Spleen (tissue), 11 donors: ENCODE data around the gene XYLT1. TPM values are rescaled to one million over a fixed set of nuclear protein-coding genes. Genes with fewer than 3 reads are reported as not detected.

Experiments
- DNase-seq: peaks from one replicate; pipeline ENCODE4 v3.0.0-alpha.2; 2020
- H3K27ac ChIP-seq, 8 donors: fragments of 200-600 bp; sonication (generic) in 7 of 8; 1 replicate in 4 of 8; 2 replicates in 4 of 8; pipeline versions ENCODE4 v1.5.0 to v1.8.0; 2016 to 2021; ENCODE audit warnings: inconsistent platforms in 4 of 8, mild to moderate bottlenecking in 4 of 8, moderate library complexity in 1 of 8
- H3K27me3 ChIP-seq, 7 donors: fragments of 200-600 bp; sonication (generic) in 6 of 7; replicated peaks in 1 of 7; 1 replicate in 4 of 7; 2 replicates in 3 of 7; pipeline versions ENCODE4 v1.5.0 to v1.8.0; 2016 to 2021; ENCODE audit warnings: inconsistent platforms in 3 of 7, mild to moderate bottlenecking in 1 of 7
- H3K36me3 ChIP-seq, 6 donors: fragments of 200-600 bp; sonication (generic) in 5 of 6; 1 replicate in 4 of 6; 2 replicates in 2 of 6; pipeline versions ENCODE4 v1.5.0 to v1.8.0; 2016 to 2021; ENCODE audit warnings: inconsistent platforms in 2 of 6
- H3K4me1 ChIP-seq, 6 donors: fragments of 200-600 bp; sonication (generic) in 5 of 6; 1 replicate in 3 of 6; 2 replicates in 3 of 6; pipeline versions ENCODE4 v1.5.0 to v1.8.0; 2016 to 2021; ENCODE audit warnings: inconsistent platforms in 3 of 6
- H3K4me3 ChIP-seq, 8 donors: fragments of 200-600 bp; sonication (generic) in 7 of 8; 1 replicate in 4 of 8; 2 replicates in 4 of 8; pipeline versions ENCODE4 v1.5.0 to v1.8.0; 2016 to 2021; ENCODE audit warnings: inconsistent platforms in 4 of 8, mild to moderate bottlenecking in 4 of 8, moderate library complexity in 2 of 8
- H3K9me3 ChIP-seq, 8 donors: fragments of 200-600 bp; sonication (generic) in 7 of 8; 1 replicate in 4 of 8; 2 replicates in 4 of 8; pipeline versions ENCODE4 v1.5.0 to v1.8.0; 2016 to 2021; ENCODE audit warnings: inconsistent platforms in 4 of 8
- CTCF ChIP-seq, 11 experiments: fragments of 200-600 bp in 7 of 11; fragments of 450-650 bp in 4 of 11; sonication (generic) in 4 of 11; IDR thresholded peaks in 8 of 11; conservative IDR thresholded peaks in 3 of 11; 1 replicate in 7 of 11; 2 replicates in 4 of 11; pipeline versions ENCODE4 v1.4.0 to v1.8.0; 2016 to 2021; ENCODE audit warnings: antibody characterized with exemption in 11 of 11, inconsistent platforms in 4 of 11, mild to moderate bottlenecking in 1 of 11
- POLR2A ChIP-seq, 3 donors: fragments of 450-650 bp; IDR thresholded peaks; one replicate each; pipeline ENCODE4 v1.5.1; 2017; ENCODE audit warnings: antibody characterized with exemption in 3 of 3, mild to moderate bottlenecking in 1 of 3
- POLR2AphosphoS5 ChIP-seq, 3 donors: sonication (generic); formaldehyde crosslinking; IDR thresholded peaks; one replicate each; pipeline ENCODE4 v1.5.1; 2017; ENCODE audit warnings: antibody characterized with exemption in 3 of 3
- WGBS, 5 donors: extraction: QIAGEN DNeasy Blood & Tissue Kit in 3 of 5; methylation state at CpG; one replicate each; pipeline versions ENCODE4 v1.1.5 to v1.1.7; 2013 to 2018; 5-methylcytosine and 5-hydroxymethylcytosine counted together
- intact Hi-C: fragments of 100-400 bp; cut with DNase I; formaldehyde crosslinking; loops from one replicate; pipeline ENCODE4 v1.15.0; 2023; ENCODE audit warnings: low total_unique reads
- polyA plus RNA-seq, 3 donors: library from polyadenylated mRNA; stranded (reverse); fragments of 200-250 nt; gene quantifications; one replicate each; pipeline ENCODE4 v1.2.1, GENCODE V29; 2013
- total RNA-seq, 7 donors: library from RNA; depleted of rRNA in 3 of 7; stranded (reverse); fragments of >200 nt in 3 of 7; fragmentation: NEBNext Ultra II Directional in 4 of 7; extraction: Animal tissue kit (Norgen Biotek cat#: 25700) in 4 of 7; gene quantifications; one replicate each; pipeline versions ENCODE4 v1.1.0 to v1.2.1, GENCODE V29; 2016 to 2021
- donor health status: healthy with polysubstance abuse.
- donor health status: DM: no; HTN: no; CAD: no; lungs with moderate emphysema.
- donor health status: DM: no; HTN: no; CAD: no.
- donor health status: Bipolar disorder and iron deficiency.
- donor health status: healthy.
- donor health status: DM: no; HTN: no; CAD: no.
- donor health status: DM: yes; HTN: yes; CAD: no.

The XYLT1 gene
- total and polyA plus RNA-seq, 10 donors: 2.1 to 40.7 (median 23.5) TPM

GRCh38 chr16:17440131-17440530 is 30.6 kb downstream of the XYLT1 start:
- Histone ChIP-seq H3K27me3 (no peaks in the 10 kb centered on the region), H3K27ac (peak overlapping the region in 3 of 8 donors; percentile 27 to 34 (median 31)), H3K36me3 (peaks cover 0 to 6% (median 0%) of the 10 kb centered on the region in 6 donors), H3K4me1 (peaks cover 0 to 56% (median 21%) of the 10 kb centered on the region in 6 donors), H3K9me3 (peaks cover 0 to 4% (median 0%) of the 10 kb centered on the region in 8 donors), H3K4me3 (no peak overlapping the region)
- intact Hi-C loops: no loop called here
- TF ChIP-seq CTCF (IDR thresholded peaks at IDR 0.05 in 8 of 11, conservative IDR thresholded peaks at IDR 0.05 in 3 of 11) (no peak), POLR2A (IDR thresholded peaks at IDR 0.05) (no peak), POLR2AphosphoS5 (IDR thresholded peaks at IDR 0.05) (no peak)
- WGBS, 5 donors: 68 to 81% (median 75%) methylated on average over 4 of the region's 4 CpGs
- DNase-seq: no peak

GRCh38 chr16:17439580-17439979 is 31.2 kb downstream of the XYLT1 start:
- Histone ChIP-seq H3K27me3 (no peaks in the 10 kb centered on the region), H3K4me3 (peak overlapping the region in 1 of 8 donors; percentile 3), H3K4me1 (peaks cover 0 to 62% (median 21%) of the 10 kb centered on the region in 6 donors), H3K27ac (peak overlapping the region in 3 of 8 donors; percentile 27 to 34 (median 31)), H3K36me3 (peaks cover 0 to under 1% (median 0%) of the 10 kb centered on the region in 6 donors), H3K9me3 (peaks cover 0 to 4% (median 0%) of the 10 kb centered on the region in 8 donors)
- DNase-seq: no peak
- WGBS, 5 donors: 43 to 51% (median 51%) methylated on average over 3 of the region's 3 CpGs
- no peak for TF ChIP-seq POLR2AphosphoS5 (IDR thresholded peaks at IDR 0.05)
- no peak for TF ChIP-seq CTCF (IDR thresholded peaks at IDR 0.05 in 8 of 11, conservative IDR thresholded peaks at IDR 0.05 in 3 of 11)
- no peak for TF ChIP-seq POLR2A (IDR thresholded peaks at IDR 0.05)
- intact Hi-C loops: no loop called here

- TF ChIP-seq POLR2A (IDR thresholded peaks at IDR 0.05): no peak
- TF ChIP-seq CTCF (IDR thresholded peaks at IDR 0.05 in 8 of 11, conservative IDR thresholded peaks at IDR 0.05 in 3 of 11): no peak
- TF ChIP-seq POLR2AphosphoS5 (IDR thresholded peaks at IDR 0.05): no peak
- intact Hi-C loops: no loop called here
- 63 to 78% (median 69%) methylated on average over 5 of the region's 5 CpGs for WGBS, 5 donors
Observed at GRCh38 chr16:17437981-17438380, 32.8 kb downstream of the XYLT1 start.

GRCh38 chr16:17437127-17437720 is 33.5 kb downstream of the XYLT1 start:
- TF ChIP-seq POLR2A (IDR thresholded peaks at IDR 0.05): no peak
- no peak for TF ChIP-seq CTCF (IDR thresholded peaks at IDR 0.05 in 8 of 11, conservative IDR thresholded peaks at IDR 0.05 in 3 of 11)
- no peak for TF ChIP-seq POLR2AphosphoS5 (IDR thresholded peaks at IDR 0.05)
- intact Hi-C loops: no loop called here
- no peak for DNase-seq
- 82 to 88% (median 84%) methylated on average over 13 of the region's 13 CpGs for WGBS, 5 donors
- Histone ChIP-seq H3K27me3 (no peaks in the 10 kb centered on the region), H3K4me3 (no peak overlapping the region), H3K4me1 (peaks cover 7 to 85% (median 32%) of the 10 kb centered on the region in 6 donors), H3K9me3 (peaks cover 0 to 4% (median 0%) of the 10 kb centered on the region in 8 donors), H3K36me3 (no peaks in the 10 kb centered on the region), H3K27ac (peak overlapping the region in 2 of 8 donors; percentile 3 to 7)

More at GRCh38 chr16:17437981-17438380, 32.8 kb downstream of the XYLT1 start:
- Histone ChIP-seq H3K27ac (peak overlapping the region in 1 of 8 donors; percentile 7), H3K36me3 (no peaks in the 10 kb centered on the region), H3K9me3 (peaks cover 0 to 4% (median 0%) of the 10 kb centered on the region in 8 donors), H3K4me3 (no peak overlapping the region), H3K4me1 (peaks cover 2 to 78% (median 26%) of the 10 kb centered on the region in 6 donors), H3K27me3 (no peaks in the 10 kb centered on the region)
- DNase-seq: no peak
